ENCODE measurements around the gene KLHL14.

DNA sequence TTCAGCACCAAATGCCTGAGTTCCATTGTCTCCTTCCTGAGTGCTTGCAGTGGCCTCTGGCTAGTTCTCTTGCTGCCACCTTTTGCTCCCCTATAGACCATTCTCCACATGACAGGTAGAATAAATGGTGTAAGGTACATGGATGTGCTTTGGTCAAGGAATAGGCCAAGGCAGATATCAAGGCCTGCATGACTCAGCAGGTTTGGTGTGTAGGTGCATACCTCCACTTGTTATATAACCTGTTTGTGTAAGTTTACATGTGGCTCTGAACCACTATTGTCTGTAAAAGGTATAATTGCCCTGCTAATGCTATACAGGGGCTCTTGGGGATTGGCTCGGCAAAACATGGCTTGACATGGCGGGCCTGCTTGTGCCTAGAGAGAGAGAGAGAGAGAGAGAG is 143.5 kb downstream of the KLHL14 start:
- no peak for TF ChIP-seq POLR2A (IDR thresholded peaks at IDR 0.05; ENCODE audit: borderline replicate concordance, extremely low read depth, insufficient read depth, insufficient read length)
- TF ChIP-seq, protein P1, sequence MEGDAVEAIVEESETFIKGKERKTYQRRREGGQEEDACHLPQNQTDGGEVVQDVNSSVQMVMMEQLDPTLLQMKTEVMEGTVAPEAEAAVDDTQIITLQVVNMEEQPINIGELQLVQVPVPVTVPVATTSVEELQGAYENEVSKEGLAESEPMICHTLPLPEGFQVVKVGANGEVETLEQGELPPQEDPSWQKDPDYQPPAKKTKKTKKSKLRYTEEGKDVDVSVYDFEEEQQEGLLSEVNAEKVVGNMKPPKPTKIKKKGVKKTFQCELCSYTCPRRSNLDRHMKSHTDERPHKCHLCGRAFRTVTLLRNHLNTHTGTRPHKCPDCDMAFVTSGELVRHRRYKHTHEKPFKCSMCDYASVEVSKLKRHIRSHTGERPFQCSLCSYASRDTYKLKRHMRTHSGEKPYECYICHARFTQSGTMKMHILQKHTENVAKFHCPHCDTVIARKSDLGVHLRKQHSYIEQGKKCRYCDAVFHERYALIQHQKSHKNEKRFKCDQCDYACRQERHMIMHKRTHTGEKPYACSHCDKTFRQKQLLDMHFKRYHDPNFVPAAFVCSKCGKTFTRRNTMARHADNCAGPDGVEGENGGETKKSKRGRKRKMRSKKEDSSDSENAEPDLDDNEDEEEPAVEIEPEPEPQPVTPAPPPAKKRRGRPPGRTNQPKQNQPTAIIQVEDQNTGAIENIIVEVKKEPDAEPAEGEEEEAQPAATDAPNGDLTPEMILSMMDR (IDR thresholded peaks at IDR 0.05 in 2 of 3, conservative IDR thresholded peaks at IDR 0.05 in 1 of 3; ENCODE audit: borderline replicate concordance in 1 of 3, insufficient read depth in 1 of 3, low read depth in 2 of 3, low read length in 2 of 3) = no peak
- TF ChIP-seq MAX (IDR thresholded peaks at IDR 0.05) = no peak
- no peak for TF ChIP-seq SIN3A (IDR thresholded peaks at IDR 0.05; ENCODE audit: low read depth)
